NCI-H146 (cell line): ENCODE results near the gene MYO9A.
"Not testable (repeated sequence)": the region's sequence is repeated elsewhere in the genome, so short reads cannot be mapped to it uniquely, and the experiment has no call there.

Experiments used
- DNase-seq: peaks from one replicate; lab custom pipeline; 2025; lab: John Stamatoyannopoulos, UW

Gene MYO9A

GRCh38 chr15:72140088-72140487, 22.1 kb upstream of the MYO9A start:
- no peak for DNase-seq

- DNase-seq, result no peak
These were observed 21.7 kb upstream of the MYO9A start for GRCh38 chr15:72139667-72140066.

- DNase-seq, result peak; percentile 67
These were observed 18.5 kb upstream of the MYO9A start for GRCh38 chr15:72136170-72137051.

- peak; percentile 32 for DNase-seq
These were observed 17.8 kb upstream of the MYO9A start for GRCh38 chr15:72135719-72136118.

- DNase-seq, result no peak
These were observed 15.3 kb upstream of the MYO9A start for GRCh38 chr15:72133211-72133610.

GRCh38 chr15:72131922-72132321, 14.0 kb upstream of the MYO9A start:
- no peak for DNase-seq

- DNase-seq, result no peak
These were observed 12.3 kb upstream of the MYO9A start for GRCh38 chr15:72130272-72130671.

- DNase-seq, result no peak
These were observed 10.4 kb upstream of the MYO9A start for GRCh38 chr15:72128359-72128758.

- no peak for DNase-seq
These were observed 9.9 kb upstream of the MYO9A start for GRCh38 chr15:72127724-72128322.

GRCh38 chr15:72124218-72124617, 6.3 kb upstream of the MYO9A start:
- DNase-seq, result no peak

GRCh38 chr15:72117486-72118016, 399 bp downstream of the MYO9A start:
- DNase-seq, result no peak

GRCh38 chr15:72116731-72117485, 1.0 kb downstream of the MYO9A start:
- peak; percentile 14 for DNase-seq

- DNase-seq, result no peak
These were observed 4.5 kb downstream of the MYO9A start for GRCh38 chr15:72113347-72114031.

GRCh38 chr15:72112805-72113204, 5.1 kb downstream of the MYO9A start:
- no peak for DNase-seq

- no peak for DNase-seq
These were observed 5.8 kb downstream of the MYO9A start for GRCh38 chr15:72112116-72112515.

GRCh38 chr15:72110355-72110754, 7.6 kb downstream of the MYO9A start:
- DNase-seq, result no peak

GRCh38 chr15:72106068-72106467, 11.9 kb downstream of the MYO9A start:
- DNase-seq, result no peak

- DNase-seq, result no peak
These were observed 12.8 kb downstream of the MYO9A start for GRCh38 chr15:72105111-72105510.

GRCh38 chr15:72100551-72100950, 17.4 kb downstream of the MYO9A start:
- DNase-seq, result not testable (repeated sequence)

GRCh38 chr15:72099155-72099554, 18.8 kb downstream of the MYO9A start:
- DNase-seq, result no peak

GRCh38 chr15:72098040-72098439, 19.9 kb downstream of the MYO9A start:
- DNase-seq, result no peak

- DNase-seq, result no peak
These were observed 21.2 kb downstream of the MYO9A start for GRCh38 chr15:72096796-72097195.
